HG03135 (cell line): ENCODE results near the gene ZDHHC3.
A peak's percentile ranks its signal among the peaks of the same experiment; 100 is the strongest.
"Not testable (repeated sequence)": the region's sequence is repeated elsewhere in the genome, so short reads cannot be mapped to it uniquely, and the experiment has no call there.

ENCODE experiments used
- ATAC-seq: cut with Tn5 transposase; IDR thresholded peaks from one replicate; pipeline ENCODE4 v1.9.1; 2021; ENCODE audit warnings: mild to moderate bottlenecking, moderate library complexity; ENCODE audit not compliant: unreplicated experiment

Gene ZDHHC3

GRCh38 chr3:44966795-44967278, 9.1 kb downstream of the ZDHHC3 start:
- no peak for ATAC-seq

DNA sequence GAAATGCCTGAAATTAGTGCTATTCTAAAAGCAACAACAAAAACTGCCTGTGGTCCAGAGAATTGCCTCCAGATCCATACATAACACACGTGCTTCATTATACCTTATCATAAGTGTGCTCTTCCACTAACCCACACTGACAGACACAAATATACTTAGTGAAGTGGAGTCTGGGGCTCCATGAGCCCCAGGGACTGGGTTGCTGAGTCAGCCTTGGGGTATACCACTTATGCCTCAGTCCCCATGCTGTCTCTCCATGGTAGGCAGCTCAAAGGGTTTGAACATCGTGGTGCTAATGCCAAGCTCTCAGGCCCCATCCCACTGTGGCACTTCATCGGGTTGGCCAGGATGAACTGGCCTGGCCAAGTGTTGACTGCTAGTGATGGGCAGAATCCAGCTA, 10.8 kb downstream of the ZDHHC3 start:
- ATAC-seq = no peak

GRCh38 chr3:44963571-44964325, 12.2 kb downstream of the ZDHHC3 start:
- no peak for ATAC-seq

DNA sequence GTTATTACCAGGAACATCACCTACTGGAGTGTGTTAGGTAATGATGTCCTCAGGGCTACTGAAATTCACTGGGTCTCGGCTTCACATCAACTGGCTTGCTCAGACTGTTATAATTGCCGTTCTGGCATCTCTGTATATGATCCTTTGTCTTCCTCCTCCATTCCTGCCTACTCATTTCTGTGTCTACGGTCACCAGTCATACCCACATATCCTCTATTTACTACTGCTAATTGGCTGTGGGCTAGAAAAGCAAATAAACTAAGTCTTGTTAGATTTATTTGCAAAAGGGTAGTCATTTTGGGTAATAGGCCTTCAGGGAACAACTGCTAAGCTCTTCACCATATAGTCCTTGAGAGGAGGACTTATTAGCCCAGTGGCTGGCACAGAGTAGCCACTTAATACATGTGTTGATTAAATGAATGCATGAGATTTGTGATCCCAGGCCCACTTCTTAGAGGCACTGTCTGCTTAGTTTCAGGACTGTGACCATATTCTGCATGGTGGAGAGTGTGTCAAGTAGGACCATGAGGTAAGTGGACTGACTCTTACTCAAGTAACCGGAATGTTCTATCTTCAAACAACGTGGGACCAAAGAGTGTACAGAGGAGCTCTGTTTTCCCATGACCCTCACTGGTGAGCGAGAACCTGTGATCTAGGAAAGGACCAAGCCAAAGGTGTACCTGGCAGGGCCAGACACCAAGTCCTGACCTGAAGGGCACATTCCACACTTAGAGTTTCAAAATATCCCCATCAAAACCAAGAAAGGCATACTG, 13.2 kb downstream of the ZDHHC3 start:
- ATAC-seq = no peak

DNA sequence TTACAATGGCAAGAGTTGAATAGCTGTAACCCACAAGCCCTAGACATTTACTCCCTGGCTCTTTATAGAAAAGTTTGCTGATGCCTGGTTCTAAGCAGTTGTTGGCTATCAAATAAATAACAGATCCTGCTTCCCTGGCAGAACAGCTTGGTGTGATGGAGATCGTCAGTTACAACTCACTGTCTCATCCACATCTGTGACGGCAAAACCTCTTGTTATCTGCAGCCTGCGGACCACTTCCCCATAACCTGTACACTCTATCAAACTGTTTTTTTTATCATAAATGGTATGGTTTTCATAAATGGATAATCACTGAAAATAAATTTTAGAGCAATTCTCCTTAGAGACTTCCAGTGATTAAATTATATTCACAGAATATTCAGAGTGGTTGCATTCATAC, 14.1 kb downstream of the ZDHHC3 start:
- ATAC-seq = no peak

GRCh38 chr3:44960387-44961026, 15.5 kb downstream of the ZDHHC3 start:
- no peak for ATAC-seq

DNA sequence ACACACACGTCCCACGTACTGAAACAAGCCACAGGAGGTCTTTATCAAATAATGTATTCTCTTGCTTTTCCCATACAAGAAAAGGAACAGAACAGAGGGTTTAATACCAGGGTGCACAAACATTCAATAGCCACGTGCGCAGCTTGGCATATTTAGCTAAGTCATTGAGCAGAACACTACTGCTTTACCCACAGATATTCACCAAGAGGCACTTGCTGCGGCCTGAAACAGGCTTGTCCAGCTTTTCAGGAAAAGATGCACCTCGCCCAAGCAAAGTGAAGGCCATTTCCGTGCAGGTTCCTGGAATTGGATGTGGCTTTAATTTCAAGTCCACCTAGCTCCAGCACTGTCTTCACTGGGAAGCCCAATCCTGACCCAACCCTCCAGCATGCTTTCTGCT, 17.6 kb downstream of the ZDHHC3 start:
- ATAC-seq = no peak

- ATAC-seq = no peak
These were observed 18.0 kb downstream of the ZDHHC3 start for GRCh38 chr3:44957986-44958385.

DNA sequence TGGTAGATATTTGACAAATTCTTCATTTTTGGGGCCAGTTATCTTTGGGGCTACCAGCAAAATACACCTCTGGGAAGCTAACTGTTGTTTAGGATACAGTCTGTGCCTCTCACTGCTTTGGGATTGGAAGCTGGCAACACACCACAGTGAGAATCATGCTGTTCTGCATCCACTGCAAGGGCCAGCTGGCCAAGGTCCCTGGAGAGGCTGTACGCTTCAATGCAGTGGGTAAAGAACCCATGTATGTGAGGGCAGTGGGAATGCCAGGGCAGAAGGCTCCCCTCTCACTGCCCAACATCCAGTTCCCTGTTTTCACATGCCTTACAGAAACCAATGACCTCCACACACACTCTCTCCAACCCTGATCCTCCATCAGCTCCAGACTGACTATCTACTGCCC, 20.1 kb downstream of the ZDHHC3 start:
- ATAC-seq = no peak

GRCh38 chr3:44954962-44955361, 21.0 kb downstream of the ZDHHC3 start:
- ATAC-seq = peak; percentile 74

DNA sequence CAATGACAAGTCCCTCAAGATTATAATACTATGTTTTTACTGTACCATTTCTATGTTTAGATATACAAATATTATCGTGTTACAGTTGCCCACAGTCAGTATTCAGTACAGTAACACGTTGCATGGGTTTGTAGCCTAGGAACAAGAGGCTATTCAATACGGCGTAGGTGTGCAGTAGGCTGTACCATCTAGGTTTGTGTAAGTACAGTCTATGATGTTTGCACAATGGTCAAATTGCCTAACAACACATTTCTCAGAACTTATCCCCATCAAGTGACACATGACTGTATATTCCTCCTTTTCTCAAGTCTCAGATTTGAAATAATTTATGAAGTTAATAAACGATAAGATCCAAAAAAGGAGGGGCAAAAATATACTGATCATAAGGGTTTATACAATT, 21.7 kb downstream of the ZDHHC3 start:
- ATAC-seq = no peak

DNA sequence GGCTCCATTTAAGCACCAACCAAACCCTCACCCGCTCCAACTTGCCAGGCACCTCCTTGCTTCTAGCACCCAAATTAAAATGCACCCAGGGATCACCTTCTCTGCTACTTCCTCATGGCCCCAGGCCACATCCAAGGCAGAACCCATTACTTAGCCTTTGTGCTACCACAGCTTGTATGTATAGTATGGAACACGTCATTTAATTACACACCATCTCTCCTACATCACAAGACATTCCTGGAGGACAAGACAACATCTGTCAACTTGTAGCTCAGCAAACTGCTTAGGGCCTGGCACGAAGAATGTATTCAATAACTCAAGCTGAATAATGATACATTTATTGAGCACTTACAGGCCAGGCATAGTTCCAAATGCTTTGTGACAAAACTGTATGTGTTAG, 23.3 kb downstream of the ZDHHC3 start:
- ATAC-seq = no peak

GRCh38 chr3:44950275-44950734, 25.7 kb downstream of the ZDHHC3 start:
- no peak for ATAC-seq

DNA sequence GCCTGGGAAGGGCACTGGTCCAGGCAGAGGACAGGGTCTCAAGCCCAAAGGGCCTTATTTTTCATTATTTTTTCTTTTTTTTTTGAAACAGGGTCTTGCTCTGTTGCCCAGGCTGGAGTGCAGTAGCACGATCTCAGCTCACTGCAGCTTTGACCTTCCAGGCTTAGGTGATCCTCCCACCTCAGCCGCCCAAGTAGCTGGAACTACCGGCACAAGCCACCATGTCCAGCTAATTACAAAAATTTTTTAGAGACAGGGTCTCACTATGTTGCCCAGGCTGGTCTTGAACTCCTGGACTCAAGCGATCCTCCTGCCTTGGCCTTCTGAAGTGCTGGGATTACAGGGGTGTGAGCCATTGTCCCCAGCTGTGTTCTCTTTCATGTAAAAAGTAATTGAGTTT, 26.2 kb downstream of the ZDHHC3 start:
- not testable (repeated sequence) for ATAC-seq

GRCh38 chr3:44948239-44948638, 27.7 kb downstream of the ZDHHC3 start:
- ATAC-seq = no peak

- ATAC-seq = no peak
These were observed 33.6 kb downstream of the ZDHHC3 start for GRCh38 chr3:44942202-44942921.

DNA sequence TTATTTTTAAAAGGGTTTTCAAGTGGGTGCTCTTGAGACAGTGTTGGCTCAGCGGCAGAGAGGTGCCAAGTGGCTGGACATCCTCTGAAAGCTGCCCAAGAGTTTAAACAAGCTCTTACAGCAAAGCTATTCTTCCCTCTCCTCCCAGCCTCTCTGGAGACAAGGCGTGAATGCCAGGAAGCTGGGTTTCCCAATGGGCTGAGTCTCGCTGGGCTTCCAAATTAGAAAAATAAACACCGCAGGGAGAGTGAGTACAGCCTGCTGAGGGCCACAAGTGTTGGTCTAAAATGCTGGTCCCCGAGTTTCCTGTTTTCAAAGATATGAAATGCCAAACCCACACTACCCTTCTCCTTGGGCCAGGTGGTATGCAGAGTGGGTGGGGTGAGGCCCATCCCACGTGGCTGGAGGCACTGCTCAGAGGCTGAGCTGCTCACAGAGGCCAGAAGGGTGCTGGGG, 36.4 kb downstream of the ZDHHC3 start:
- ATAC-seq = no peak

DNA sequence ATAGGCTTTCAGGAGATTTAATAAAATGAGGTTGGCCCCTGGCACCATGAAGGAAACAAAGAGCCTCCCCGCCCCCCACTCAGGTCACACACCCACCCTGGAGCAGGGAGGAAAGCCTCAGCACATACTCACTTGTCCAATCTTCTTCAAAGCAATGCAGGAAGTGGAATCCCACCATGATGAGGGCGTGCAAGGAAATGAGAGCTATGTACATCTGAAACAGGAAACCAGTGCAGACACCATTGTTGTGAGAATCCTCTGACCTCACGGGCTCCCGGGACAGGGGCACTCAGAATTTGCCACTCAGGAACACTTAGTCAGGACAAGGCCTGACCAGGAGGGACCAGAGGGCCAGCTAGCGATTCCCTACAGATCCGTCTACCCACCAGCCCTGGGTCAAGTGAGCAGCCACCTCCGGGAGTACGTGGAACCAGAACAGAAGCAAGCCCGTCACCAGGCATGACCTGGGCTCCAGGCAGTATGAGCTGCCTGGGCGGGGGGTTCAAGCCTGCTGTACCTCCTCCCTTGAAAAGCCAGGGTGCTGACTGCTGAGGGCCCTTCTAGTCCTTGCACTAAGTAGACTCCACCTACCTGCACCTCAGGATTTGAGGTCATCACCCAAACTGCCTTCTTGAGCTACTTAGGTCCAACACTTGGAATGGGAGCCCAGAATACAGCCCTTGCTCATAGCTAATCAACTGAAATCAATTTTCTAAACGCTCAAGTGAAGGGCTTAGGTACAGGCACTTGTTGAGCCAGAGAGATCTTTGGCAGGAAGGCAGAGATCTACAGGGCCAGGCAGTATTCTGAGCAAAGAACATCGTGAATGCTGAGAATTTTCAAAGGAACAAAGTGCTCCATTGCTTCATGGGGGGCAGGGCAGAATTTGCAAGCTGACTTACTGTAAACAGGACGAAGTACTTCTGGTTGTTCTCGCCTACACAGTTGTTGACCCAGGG, 42.7 kb downstream of the ZDHHC3 start:
- no peak for ATAC-seq

DNA sequence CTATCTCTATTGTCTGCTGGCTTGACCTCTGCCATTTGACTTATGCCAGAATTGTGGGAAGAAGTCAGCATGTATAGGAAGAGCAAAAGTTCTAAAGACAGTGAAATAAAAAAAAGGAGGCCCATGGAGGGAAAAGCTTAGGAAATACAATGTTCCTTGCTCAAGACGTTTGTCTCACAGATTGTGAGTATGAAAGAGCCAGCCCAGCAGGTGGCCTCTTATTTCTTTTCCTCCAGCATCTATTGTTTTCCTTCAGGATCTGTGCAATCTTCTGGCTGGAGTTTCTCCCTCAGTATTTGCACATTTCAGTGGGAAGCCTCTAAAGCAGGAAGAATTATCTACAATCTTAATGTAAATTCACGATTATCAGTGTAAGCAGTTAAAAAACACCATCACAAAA, 43.7 kb downstream of the ZDHHC3 start:
- no peak for ATAC-seq

DNA sequence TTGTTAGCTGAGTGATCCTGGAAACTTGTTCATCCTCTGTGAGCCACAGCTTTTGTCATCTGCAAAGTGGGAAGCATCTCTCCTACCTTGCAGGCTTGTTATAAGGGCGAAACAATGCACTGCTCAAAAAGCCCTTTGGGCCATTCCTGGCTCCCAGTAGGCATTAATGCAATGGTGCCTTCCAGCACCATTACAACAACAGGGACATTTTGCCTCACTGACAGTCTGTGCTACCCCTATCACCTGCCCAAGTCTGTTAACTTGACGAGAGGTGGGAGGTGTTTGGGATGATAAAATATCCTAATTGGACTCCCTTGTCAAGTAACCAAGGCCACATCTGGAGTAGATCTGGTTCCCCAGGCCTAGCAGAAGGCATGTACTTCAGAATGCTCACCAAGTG, 44.2 kb downstream of the ZDHHC3 start:
- ATAC-seq = no peak
